GM18861 (cell line): Measurements from ENCODE around the gene LRATD1.

ENCODE experiments used
- ATAC-seq: cut with Tn5 transposase; IDR thresholded peaks from one replicate; pipeline ENCODE4 v1.9.1; 2021; ENCODE audit not compliant: unreplicated experiment

LRATD1 gene

GRCh38 chr2:14633461-14634181 is 1.1 kb downstream of the LRATD1 start:
- no peak for ATAC-seq

- no peak for ATAC-seq
These were observed 1.6 kb downstream of the LRATD1 start for GRCh38 chr2:14634182-14634488.

GRCh38 chr2:14634489-14635390 is 2.2 kb downstream of the LRATD1 start:
- no peak for ATAC-seq

- no peak for ATAC-seq
These were observed 2.9 kb downstream of the LRATD1 start for GRCh38 chr2:14635391-14635871.

- ATAC-seq = no peak
These were observed 6.0 kb downstream of the LRATD1 start for GRCh38 chr2:14638488-14638887.

GRCh38 chr2:14641116-14641515 is 8.6 kb downstream of the LRATD1 start:
- ATAC-seq = no peak

GRCh38 chr2:14642499-14642898 is 10.0 kb downstream of the LRATD1 start:
- ATAC-seq = no peak

- no peak for ATAC-seq
These were observed 15.2 kb downstream of the LRATD1 start for GRCh38 chr2:14647714-14648113.

- no peak for ATAC-seq
These were observed 17.5 kb downstream of the LRATD1 start for GRCh38 chr2:14650066-14650465.

GRCh38 chr2:14654835-14655282 is 22.3 kb downstream of the LRATD1 start:
- peak; percentile 93 for ATAC-seq

- no peak for ATAC-seq
These were observed 23.6 kb downstream of the LRATD1 start for GRCh38 chr2:14656146-14656545.

- no peak for ATAC-seq
These were observed 28.6 kb downstream of the LRATD1 start for GRCh38 chr2:14661163-14661562.

- no peak for ATAC-seq
These were observed 40.9 kb downstream of the LRATD1 start for GRCh38 chr2:14673351-14673875.

- no peak for ATAC-seq
These were observed 43.0 kb downstream of the LRATD1 start for GRCh38 chr2:14675489-14675888.

GRCh38 chr2:14676371-14676770 is 43.9 kb downstream of the LRATD1 start:
- ATAC-seq = no peak

- ATAC-seq = no peak
These were observed 44.5 kb downstream of the LRATD1 start for GRCh38 chr2:14677039-14677438.

GRCh38 chr2:14678761-14679160 is 46.2 kb downstream of the LRATD1 start:
- ATAC-seq = no peak

GRCh38 chr2:14681608-14682007 is 49.1 kb downstream of the LRATD1 start:
- no peak for ATAC-seq
